ENCODE data around the gene RNU2-63P.
A peak's percentile ranks its signal among the peaks of the same experiment; 100 is the strongest.
"Not testable (repeated sequence)": the region's sequence is repeated elsewhere in the genome, so short reads cannot be mapped to it uniquely, and the experiment has no call there.

Gene RNU2-63P

DNA sequence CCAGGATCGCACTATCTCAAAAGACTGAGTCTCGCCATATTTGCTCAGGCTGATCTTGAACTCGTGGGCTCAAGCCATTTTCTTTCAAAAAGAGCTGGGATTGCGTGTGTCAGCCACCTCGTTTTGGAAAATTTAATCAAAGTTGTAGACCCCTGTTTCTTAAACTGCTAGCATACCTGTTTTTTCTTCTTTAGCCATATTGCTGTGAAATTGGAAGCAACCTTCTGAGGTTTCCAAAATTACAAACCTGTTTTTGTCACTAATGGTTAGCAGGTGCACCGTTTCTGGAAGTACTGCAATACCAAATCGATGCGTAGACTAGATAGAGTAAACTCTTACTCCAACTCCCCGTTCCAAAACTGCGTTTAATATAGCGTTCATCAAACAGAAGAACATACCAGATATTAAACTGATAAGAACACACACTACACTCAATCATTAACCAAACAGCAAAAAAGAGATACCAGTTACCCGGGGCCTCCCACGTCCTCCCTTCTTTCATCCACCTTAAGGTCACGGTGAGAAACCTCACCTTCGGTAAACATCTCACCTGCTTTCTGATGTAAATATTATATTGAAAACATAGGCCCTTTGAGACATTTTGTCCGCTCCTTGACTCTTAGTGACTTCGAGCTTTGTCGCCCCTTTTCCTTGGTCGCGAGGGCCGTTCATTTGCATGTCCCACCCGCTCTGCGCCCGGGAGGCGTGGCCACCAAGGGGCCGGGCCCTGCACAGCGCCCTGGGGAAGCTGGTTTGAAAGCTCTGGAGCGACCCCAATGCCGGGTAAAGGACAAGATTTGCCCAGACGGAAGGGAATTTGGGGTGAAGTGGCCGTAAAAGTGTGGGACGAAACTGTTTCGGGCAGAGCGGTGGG is at the start of gene RNU2-63P:
TSS of gene RNU2-63P (minus strand) at position 462 of the 874 bp plus-strand sequence.
- peak within 1 kb of the TSS; percentile 78 for H3K4me3 ChIP-seq (ENCODE audit: low read depth, low read length)

DNA sequence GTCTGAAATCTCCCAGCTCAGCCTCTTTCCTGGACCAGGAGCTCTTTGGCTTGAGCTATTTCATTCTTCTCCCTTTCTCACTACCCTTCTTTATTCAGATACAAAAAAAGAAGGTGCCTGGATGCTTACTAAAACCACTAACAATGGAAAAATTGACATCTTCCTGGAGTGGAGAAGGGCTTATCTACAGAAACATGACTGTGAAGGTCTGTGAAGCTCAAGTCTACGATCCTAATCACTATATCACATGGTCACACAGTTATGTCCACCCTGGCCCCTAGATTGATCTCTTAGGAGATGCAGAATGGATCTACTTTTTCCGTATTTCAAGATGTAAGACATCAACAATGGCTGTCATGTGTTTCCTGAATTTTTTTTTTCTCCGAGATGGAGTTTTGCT is 44.9 kb upstream of the RNU2-63P start:
- no peak overlapping the region for H3K4me3 ChIP-seq (ENCODE audit: low read depth, low read length)

DNA sequence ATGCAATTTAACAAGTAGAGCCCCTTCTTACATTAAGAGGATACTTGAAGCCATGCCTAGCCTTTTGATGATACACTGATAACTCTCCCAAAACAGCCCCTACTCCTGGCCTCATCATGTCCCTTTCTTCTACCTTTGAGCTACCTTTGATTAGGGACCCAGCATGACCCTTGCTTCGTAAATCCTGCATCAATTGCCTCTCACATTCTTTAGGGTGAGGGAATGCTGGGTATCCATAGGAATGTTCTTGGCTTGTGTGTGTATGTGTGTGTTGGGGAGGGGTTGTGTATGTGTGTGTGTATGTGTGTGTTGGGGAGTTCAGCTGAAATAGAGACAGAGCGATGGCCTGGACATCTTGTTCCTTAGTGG is 44.5 kb upstream of the RNU2-63P start:
- H3K4me3 ChIP-seq (ENCODE audit: low read depth, low read length): no peak overlapping the region

DNA sequence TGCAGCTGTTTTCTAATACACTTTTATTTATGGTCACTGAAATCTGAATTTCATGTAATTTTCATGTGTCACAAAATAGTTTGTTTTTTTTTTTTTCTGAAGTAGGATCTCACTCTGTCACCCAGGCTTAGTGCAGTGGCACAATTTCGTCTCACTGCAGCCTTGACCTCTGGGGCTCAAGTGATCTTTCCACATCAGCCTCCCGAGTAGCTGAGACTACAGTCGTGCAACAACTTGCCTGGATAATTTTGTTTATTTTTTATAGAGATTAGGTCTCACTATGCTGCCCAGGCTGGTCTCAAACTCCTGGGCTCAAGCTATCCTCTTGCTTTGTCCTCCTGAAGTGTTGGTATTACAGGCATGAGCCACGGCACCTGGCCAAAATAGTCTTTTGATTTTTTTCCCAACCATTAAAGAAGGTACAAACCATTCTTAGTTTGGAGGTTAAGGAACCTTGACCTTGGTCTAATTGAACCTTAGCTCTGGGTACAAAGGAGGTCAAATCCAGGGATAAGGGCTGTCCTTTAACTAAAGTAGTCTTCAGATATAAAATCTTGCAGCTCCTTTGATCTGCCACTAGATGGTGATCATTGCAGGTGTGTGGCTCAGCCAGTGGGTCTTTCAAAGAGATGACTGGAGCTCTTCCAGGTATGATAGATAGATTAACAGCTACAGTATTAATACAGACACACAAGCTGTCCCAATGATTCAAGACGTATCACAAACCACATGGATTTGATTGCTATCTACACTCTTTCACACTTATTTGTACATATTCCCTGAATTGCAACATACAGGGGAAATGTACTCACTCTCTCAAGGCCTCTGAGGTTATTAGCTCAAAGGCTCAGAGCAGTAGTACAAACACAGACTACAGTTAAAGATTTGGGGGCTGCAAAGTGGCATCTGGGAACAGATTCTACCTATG is 43.9 kb upstream of the RNU2-63P start:
- no peak overlapping the region for H3K4me3 ChIP-seq (ENCODE audit: low read depth, low read length)

DNA sequence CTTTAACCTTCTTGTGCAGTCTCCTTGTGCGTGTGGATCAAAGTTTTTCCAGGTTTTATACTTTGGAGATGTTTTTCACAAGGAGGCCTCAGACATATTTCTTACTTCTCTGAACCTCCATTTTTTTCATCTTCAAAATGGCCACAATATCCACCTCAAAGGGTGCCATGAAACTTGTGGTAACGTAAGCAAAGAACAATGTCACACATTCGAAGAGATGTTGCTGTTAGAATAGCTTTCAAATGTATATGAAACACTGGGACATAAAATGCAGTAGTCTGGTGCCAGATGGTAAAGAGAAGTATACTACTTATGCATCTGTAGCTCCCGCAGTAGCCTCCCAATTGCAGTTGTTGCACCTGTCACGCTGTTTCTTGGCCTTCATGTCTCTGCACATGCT is 41.8 kb upstream of the RNU2-63P start:
- no peak overlapping the region for H3K4me3 ChIP-seq (ENCODE audit: low read depth, low read length)

DNA sequence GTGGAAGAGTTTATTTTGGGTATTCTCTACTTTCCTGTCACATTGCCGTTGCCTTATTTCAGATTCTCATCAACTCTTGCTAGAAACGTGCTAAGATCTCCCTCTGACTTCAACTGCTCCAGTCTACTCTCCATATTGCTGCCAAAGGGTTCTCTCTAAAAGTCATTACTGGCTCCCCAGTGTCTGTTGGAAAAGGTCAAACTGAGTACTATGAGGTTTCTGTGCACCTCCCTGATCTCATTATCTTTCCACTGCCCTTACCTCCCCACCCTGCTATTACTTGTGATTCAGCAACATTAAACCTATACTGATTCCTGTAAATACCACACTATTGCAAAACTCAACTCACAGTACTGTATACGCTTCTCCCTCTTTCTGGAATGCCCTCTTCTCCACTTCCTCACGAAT is 41.1 kb upstream of the RNU2-63P start:
- H3K4me3 ChIP-seq (ENCODE audit: low read depth, low read length): no peak overlapping the region

DNA sequence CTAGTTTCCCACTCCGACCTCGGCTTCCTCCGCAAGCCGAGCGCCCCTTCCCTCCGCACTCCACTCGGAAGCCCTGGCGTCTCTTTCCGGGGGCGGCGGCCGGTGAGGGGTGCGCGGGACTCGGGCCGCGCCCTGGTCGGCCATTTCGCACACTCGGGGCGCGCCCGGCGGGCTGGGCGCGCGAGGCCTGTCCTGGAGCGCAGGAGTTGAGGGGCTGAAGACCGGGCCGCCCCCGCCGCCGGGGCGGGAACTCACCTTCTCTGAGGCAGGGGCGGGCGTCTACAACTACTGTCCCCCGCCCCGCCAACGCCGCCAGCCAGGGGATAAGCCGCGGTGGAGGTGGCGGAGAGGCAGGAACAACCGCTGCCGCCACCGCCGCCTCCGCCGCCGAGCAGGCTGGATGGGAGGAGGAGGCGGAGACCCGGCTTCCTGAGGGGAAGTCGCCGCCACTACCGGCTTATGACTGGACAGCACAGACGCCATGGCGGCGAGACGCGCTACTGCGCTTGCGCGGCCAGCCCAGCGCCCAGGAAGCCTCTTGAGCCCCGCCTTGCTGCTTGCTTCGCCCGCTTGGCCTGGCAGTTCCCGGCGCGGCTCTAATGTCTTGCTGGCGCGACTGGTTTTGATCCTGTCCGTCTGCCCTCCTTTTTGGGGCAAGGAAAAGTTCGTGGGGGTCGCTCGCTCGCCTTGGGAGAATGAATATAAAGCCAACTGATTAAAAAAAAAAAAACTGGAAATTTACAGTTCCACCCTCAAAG is 39.2 kb upstream of the RNU2-63P start, which contains the start of gene KRCC1:
TSS of gene KRCC1 (minus strand) at position 413 of the 758 bp plus-strand sequence. CDS start 27,220 bp downstream, outside the sequence.
- peak within 1 kb of the TSS; percentile 82 for H3K4me3 ChIP-seq (ENCODE audit: low read depth, low read length)

DNA sequence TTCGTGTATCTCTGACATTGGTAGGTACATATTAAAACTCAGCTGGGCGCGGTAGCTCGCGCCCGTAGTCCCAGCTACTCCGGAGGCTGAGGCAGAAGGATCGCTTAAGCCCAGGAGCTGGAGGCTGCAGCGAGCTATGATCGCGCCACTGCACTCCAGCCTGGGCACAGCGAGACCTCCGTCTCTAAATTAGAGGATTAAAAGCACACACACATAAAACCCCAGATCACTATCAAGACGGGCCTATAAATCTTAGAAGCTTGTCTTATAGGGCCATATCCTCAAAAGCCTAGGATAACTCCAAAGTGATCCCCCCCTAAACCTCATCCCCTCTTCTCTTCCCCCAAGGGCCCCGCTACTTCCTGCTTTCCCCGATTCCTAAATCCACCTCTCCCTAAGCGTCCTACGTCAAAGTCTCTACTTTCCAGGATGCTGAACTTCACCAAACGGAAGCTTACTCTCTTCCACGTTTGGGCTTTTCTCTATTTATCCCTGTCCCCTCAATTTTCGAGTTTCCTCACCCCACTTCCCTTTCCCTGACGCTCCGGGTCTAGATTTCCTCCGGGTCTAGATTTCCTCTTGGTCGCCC is 38.5 kb upstream of the RNU2-63P start:
- peak overlapping the region; percentile 82 for H3K4me3 ChIP-seq (ENCODE audit: low read depth, low read length)

DNA sequence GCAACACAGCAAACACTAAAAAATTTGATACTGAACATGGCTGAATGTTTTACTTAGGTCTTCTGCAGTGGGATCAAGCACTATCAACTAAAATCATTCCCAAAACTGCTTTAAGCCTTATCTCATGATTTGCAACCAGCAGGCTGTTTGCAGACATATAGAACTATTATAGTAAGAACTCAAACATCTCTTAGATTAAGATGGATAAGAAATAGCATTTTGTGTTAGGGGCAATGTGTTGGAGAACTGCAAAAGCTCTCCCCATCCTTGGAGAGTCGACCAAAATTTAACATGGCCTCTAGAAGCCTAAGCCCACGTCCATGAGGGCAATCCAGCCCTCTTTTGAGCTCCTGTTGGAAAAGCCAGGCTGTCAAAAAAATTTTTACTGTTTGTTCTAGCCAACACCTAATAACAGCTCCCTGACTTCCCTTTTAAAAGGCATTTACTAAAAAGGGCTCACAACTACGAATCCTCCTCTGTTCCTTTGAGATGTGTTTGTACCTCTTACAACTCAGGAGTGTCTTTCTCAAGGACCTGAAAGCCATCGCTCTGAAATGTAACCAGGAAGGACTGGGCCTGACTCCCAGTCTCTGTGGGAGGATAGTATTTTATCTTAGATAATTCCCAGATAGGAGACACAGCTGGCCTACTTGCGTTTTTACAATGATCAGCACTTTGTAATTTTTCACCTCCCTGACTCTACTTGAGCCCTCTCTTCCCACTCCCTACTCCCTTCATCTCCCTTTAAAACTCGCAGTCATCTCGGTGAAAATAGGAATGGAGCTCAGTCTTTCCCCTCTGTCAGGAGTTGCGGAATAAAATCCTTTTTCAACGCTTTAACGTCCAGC is 37.8 kb upstream of the RNU2-63P start:
- H3K4me3 ChIP-seq (ENCODE audit: low read depth, low read length): peak overlapping the region; percentile 82

DNA sequence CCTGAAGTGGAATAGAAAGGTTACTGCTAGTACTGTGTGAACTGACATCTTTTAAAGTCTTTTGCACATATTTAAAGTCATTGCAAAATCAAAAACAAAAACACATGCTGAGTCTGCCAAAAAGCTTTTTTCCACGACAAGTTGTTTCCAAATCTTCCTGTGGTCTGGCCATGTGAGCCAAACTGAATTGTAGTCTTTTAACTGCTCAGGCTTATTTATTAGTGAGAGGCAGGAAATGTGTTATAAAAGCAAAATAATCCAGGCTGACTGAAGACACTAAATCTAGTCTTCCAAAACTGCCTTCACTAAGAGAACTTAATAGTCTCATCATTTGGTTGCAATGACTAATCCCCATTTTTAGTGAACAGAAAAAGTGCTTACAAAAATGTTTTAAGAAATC is 36.9 kb upstream of the RNU2-63P start:
- no peak overlapping the region for H3K4me3 ChIP-seq (ENCODE audit: low read depth, low read length)

DNA sequence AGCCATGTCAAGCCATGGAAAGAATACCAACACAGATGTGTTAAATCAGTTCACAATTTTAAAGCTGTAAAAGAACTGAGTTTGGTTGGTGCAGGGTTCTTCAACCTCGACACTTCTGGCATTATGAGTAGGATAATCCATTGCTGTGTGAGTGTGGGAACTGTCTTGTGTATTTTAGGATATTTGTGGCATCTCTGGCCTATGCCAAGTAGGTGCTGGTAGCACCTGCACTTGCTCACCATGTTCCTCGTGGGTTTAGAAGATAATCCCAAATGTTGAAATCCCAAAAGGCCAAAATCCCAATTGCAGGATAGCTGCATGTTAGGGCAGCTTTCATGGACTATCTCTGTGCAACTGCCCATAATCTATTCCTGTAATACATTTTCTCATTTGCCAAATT is 35.4 kb upstream of the RNU2-63P start:
- no peak overlapping the region for H3K4me3 ChIP-seq (ENCODE audit: low read depth, low read length)

DNA sequence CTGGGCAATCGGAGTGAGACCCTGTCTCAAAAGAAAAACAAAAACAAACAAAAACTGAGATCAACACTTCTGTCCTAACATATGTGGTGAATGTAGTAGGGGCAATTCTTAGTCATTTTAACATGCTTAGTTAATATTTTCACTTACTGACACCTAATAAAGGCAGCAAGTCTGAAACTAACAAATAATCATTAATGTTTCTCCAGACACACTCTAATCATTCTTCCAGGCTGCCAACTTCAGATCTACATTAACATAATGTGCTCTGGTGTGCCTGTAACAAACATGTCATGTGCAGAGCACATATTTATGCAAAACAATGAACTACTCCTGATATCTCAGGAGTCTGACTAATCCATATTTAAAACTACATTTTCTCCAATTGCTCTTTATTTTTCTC is 33.3 kb upstream of the RNU2-63P start:
- H3K4me3 ChIP-seq (ENCODE audit: low read depth, low read length): no peak overlapping the region

DNA sequence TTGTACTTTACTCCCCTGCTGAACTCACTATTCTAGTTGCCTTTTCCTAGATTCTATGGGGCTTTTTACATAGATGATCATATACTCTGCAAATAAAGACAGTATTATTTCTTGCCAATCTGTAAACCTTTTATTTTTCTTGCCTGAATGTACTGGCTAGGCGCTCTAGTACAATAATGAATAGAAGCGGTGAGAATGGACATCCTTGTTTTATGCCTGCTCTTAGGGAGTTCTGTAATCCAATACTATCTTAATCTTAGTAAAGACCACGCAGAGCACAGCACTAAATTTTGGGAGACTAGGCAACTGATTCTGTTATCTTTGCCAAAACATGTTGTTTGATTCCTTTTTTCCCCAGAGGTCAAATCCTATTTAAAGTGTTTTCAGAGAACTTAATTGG is 32.2 kb upstream of the RNU2-63P start:
- H3K4me3 ChIP-seq (ENCODE audit: low read depth, low read length): no peak overlapping the region

DNA sequence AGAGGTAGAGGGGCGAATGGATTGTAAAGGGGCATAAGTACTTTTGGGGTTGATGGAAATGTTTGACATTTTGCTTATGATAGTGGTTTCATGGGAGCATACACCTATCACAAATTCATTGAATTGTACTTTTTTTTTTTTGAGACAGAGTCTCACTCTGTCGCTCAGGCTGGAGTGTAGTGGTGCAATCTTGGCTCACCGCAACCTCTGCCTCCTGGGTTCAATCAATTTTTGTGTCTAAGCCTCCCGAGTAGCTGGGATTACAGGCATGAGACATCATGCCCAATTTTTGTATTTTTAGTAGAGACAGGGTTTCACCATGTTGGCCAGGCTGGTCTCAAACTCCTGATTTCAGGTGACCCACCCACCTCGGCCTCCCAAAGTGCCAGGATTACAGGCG is 29.2 kb upstream of the RNU2-63P start:
- not testable (repeated sequence) for H3K4me3 ChIP-seq (ENCODE audit: low read depth, low read length)

DNA sequence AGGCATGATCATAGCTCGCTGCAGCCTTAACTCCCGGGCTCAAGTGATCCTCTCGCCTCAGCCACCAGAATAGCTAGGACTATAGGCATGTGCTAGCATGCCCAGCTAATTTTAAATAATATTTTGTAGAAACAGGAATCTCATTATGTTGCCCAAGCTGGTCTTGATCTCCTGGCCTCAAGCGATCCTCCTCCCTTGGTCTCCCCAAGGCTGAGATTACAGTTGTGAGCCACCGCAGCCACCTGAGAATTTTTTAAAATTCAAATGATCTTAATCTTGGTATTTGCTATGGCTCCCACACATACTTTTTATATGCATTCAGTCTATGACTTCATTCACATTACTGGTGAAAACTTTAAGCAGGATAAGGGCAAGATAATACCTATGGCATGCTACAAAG is 26.1 kb upstream of the RNU2-63P start:
- no peak overlapping the region for H3K4me3 ChIP-seq (ENCODE audit: low read depth, low read length)

DNA sequence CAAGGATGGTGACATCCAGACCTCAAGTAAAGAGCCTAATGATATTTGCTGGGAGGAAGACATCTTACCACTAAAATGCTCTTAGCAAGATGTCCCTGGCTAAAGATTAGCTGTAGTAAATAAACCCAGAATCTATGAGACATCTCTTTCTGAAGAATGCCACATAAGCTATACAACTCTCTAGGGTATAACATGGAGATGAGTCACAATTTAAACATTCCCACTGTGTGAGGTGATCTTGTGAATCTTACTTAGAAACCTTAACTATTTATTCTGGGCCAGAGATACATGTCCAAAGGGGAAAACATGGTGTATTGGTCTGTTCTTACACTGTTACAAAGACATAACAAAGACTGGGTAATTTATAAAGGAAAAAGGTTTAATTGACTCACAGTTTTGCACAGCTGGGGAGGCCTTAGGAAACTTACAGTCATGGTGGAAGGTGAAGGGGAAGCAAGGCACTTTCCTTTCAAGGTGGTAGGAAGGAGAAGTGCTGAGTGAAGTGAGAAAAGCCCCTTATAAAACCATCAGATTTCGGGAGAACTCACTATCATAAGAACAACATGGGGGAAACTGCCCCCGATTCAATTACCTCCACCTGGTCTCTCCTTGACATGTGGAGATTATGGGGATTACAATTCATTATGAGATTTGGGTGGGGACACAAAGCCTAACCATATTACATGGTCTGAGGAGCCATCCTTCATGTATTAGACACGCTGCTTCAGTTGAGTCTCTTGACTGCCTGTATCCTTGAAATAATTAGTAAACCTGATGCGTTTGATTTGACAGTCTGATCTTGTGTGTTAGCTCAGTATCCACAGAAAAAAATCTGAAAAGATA is 22.1 kb upstream of the RNU2-63P start:
- no peak overlapping the region for H3K4me3 ChIP-seq (ENCODE audit: low read depth, low read length)

DNA sequence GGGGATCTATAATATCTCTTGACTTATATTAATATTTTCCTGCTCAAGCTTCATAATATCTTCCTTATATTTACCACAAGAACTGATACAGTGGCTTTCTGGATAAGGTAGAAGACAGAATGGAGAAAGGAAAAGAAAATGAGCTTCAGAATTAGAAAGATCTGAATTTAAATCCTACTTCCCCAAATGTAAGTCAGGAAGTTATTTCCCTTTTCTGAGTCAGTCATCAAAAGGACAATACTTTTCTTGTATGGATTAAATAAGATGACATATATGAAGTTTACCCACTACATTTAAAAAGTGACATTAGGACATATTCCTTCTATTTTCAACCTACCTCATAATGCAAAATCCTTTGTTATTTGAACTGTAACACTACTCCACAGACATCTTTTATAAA is 20.3 kb upstream of the RNU2-63P start:
- H3K4me3 ChIP-seq (ENCODE audit: low read depth, low read length): no peak overlapping the region

DNA sequence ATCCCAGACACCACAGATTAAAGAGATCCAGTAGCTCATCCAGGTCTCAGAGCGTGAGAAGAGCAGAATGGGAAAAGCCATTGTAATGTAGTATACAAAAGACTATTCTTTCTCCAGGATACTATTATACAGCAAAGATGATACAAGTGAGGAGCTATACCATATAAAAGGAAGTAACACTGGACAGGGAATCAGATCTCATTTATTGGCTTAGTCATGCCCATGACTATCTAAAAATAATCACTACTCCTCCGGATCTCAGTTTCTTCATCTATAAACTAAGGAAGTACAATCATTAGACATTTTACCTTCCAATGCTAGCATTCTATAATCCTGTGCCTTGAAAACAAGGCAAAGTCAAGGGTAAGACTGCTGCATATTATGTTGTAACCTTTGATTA is 19.8 kb upstream of the RNU2-63P start:
- no peak overlapping the region for H3K4me3 ChIP-seq (ENCODE audit: low read depth, low read length)

Measured in iPS-11a (cell line).